GM12864 (cell line): ENCODE measurements around the gene TMEM132D.

Experiments used
- DNase-seq: peaks from one replicate; pipeline ENCODE4 v3.0.0-alpha.2; 2011; ENCODE audit warnings: low read depth
- H3K4me3 ChIP-seq: 2 replicates; pipeline ENCODE4 v1.5.1; 2011; ENCODE audit warnings: mild to moderate bottlenecking, low read depth, low read length, control low read depth
- TF ChIP-seq, protein P1 (sequence below): IDR thresholded peaks from 2 replicates; pipeline ENCODE4 v1.5.1; 2011; ENCODE audit warnings: low read depth, mild to moderate bottlenecking, moderate library complexity, low read length, control low read depth, inconsistent platforms; ENCODE audit errors: missing control alignments

Gene TMEM132D

DNA sequence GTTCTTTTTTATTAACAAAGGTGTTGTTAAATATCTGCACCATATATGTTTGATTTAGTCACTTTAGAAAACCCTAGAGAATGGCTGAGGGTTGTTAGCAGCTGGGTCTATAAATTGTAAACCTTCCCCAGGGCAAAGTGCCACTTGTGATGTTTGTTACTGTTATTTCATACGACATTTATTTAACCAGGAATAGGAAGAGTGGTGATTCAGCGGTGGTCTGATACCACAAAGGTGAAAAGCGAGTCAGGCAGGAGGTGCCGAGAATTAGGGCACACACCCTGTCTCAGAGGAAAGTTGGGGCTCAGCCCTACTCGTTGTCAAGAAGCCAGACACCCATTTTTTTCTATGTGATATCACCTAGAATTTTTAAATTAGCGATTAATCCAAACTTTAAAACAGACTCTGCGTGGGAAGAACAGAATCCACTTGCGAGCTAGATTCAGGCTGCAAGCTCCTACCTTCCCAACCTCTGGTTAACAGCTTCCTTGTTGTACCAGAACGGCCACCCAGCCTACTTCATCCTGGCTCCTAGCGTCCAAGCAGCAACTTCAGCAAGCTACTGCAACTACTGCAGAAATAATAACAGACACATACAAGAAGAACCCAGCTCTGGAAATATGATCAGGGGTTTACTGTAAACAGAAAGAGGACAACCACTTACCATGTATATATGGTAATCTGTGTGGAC, 126.7 kb downstream of the TMEM132D start:
- no peak overlapping the region for H3K4me3 ChIP-seq
- TF ChIP-seq, protein P1, sequence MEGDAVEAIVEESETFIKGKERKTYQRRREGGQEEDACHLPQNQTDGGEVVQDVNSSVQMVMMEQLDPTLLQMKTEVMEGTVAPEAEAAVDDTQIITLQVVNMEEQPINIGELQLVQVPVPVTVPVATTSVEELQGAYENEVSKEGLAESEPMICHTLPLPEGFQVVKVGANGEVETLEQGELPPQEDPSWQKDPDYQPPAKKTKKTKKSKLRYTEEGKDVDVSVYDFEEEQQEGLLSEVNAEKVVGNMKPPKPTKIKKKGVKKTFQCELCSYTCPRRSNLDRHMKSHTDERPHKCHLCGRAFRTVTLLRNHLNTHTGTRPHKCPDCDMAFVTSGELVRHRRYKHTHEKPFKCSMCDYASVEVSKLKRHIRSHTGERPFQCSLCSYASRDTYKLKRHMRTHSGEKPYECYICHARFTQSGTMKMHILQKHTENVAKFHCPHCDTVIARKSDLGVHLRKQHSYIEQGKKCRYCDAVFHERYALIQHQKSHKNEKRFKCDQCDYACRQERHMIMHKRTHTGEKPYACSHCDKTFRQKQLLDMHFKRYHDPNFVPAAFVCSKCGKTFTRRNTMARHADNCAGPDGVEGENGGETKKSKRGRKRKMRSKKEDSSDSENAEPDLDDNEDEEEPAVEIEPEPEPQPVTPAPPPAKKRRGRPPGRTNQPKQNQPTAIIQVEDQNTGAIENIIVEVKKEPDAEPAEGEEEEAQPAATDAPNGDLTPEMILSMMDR, result no peak
- no peak for DNase-seq

DNA sequence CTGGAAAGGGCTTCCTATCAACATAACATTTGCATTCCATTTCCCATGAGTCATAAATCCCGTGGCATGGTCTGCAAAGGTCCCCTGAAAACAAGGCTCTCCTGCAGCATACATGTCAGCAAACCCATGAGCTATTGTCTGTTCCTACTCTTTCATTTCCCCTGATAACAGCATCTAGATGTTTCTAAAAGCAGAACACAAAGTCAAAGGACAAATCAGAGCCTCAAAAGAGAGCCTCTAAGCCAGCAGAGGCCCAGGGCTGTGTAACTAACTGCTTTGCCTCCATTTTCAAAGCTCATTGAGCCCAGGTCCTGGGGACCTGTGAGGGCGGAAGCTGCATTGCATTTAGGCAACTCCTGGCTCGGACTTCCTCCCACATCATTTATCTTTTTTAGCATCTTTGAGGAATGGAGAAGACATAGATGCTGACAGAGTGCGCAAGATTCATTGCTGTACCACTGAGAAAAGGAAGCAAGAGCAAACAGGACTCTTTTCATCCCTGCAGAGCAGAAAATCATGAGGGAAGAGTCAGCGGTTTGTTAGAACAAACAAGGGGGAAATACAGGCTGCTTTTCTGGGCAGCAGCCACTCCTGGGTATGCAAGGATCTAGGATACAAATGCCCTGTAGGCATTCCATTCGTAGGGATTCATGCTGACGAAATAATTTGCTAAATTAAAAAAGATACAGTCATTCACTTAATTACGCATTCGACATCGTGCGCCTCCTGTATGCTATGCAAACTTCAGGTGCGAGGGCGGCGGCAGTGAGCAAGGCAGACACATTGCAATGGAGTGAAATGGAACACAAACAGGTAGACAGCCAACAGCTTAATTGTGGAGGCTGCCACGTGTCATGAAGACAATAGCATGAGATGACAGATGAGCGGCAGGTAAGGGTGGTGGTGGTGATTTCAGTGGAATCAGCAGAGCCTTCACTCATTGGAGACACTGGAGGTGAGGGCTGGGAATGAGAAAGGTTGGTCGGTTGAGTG, 131.0 kb downstream of the TMEM132D start:
- TF ChIP-seq, protein P1, result no peak
- no peak for DNase-seq
- no peak overlapping the region for H3K4me3 ChIP-seq

DNA sequence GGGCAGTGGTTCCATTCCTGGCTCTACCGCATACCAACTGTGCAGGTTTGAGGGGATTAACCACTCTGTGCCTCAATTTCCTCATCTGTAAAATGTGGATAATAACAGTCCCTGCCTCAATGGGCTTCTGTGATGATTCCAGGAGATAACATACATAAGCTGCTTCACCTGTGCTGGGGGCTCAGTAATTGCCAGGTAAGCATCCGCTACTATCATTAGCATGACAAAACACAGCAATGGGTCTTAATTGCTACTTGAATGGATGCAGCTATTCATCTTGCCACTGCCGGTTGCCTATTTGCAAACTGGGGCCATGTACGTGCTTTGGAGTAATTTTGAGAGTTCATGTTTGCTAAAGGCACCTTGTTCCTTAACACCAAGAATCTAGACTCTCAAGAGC, 132.6 kb downstream of the TMEM132D start:
- no peak for DNase-seq
- TF ChIP-seq, protein P1, result no peak
- no peak overlapping the region for H3K4me3 ChIP-seq

DNA sequence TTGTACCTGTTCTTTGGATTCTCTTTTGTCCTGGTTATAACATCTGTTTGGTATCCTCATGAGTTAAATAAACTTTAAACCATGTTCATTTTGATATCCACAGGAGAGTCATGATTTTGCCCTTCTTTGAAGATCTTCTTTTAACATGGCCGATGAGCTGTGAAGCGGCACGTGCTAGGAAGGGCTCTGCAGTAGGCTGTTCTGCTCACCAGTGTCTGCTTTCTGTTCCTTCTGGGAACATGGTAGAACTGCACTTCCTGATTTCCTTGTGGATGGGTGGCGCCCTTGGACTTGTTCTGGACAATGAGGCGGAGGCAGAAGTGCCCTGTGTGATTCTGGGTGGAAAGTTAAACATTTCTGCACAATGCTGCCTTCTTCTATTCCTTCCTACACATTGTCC, 138.1 kb downstream of the TMEM132D start:
- TF ChIP-seq, protein P1, result no peak
- DNase-seq, result no peak
- H3K4me3 ChIP-seq, result no peak overlapping the region

DNA sequence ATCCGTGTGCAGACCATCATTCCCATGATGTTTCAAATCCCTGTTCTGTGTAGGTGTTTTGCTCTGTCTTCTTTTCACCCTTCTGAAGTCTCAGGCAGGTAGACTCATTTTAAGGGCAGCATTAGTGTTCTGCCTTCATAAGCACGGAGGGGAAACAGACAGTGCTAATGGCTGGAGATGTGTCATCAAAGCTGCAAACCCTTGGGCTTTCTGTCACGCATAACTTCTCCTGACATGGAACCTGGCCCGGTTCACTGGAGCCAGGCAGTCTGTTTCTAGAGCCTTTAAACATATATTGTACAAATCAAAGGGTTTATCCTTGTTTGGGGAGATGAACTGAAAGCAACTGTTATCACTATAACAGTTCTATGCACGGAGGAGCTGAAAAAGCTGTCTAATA, 141.4 kb downstream of the TMEM132D start:
- no peak overlapping the region for H3K4me3 ChIP-seq
- TF ChIP-seq, protein P1, result no peak
- DNase-seq, result no peak

DNA sequence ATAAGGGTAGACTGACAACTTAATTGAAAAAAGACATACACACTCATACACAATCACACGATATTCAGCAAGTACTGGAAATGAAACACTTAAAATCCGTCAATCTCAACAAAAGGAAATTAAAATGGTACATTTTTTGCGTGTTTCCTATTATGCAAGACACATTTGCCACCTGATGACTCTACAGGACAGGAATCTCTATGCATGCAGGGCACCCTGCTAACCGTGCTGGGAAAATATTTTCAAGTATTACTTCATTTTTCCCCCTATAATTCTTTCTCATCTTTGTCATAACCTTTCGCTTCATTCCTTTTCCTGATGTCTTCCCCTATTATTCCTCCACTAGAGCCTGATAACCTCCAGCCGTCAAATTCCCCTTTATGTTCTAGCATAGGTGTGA, 150.2 kb downstream of the TMEM132D start:
- H3K4me3 ChIP-seq, result no peak overlapping the region
- TF ChIP-seq, protein P1, result no peak
- no peak for DNase-seq

DNA sequence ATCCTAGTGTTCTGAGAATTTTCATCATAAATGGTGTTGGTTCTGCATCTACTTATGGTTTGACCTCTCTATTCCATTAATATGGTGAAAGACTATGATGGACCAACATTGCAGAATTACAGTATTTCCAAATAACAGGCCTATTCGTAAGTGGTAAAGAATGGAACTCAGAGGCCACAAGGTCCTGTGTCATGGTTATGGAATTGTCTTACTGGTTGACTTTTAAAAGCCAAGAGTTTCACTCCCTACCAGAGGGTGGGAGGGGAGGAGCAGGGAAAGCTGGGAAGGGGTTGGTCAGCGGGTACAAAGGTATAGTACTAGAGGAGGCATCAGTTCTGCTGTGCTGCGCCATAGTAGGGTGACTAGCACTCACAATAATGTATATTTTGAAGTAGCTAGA, 153.4 kb downstream of the TMEM132D start:
- no peak for DNase-seq
- TF ChIP-seq, protein P1, result no peak
- no peak overlapping the region for H3K4me3 ChIP-seq
